Liver (tissue), 9 donors: ENCODE results near the gene GNB1L. TPM values are rescaled to one million over a fixed set of nuclear protein-coding genes. Genes with fewer than 3 reads are reported as not detected.

Experiments used
- DNase-seq: peaks from one replicate; pipeline ENCODE4 v3.0.0-alpha.2; 2017; ENCODE audit warnings: low spot score
- H3K27ac ChIP-seq, 2 donors: one replicate each; pipeline ENCODE4 v1.7.0; 2013; ENCODE audit warnings: inconsistent platforms in 2 of 2, low read length in 2 of 2, control low read depth in 1 of 2, low read depth in 1 of 2, mild to moderate bottlenecking in 1 of 2
- H3K27me3 ChIP-seq, 4 donors: one replicate each; pipeline versions ENCODE4 v1.6.1 to v1.7.0; 2013; ENCODE audit warnings: low read length in 3 of 4, inconsistent platforms in 1 of 4, mild to moderate bottlenecking in 1 of 4, moderate library complexity in 1 of 4; ENCODE audit not compliant: control insufficient read depth in 4 of 4, insufficient read depth in 4 of 4
- H3K36me3 ChIP-seq, 4 donors: one replicate each; pipeline versions ENCODE4 v1.6.1 to v1.7.0; 2013; ENCODE audit warnings: low read length in 3 of 4, mild to moderate bottlenecking in 3 of 4, low read depth in 1 of 4, moderate library complexity in 1 of 4; ENCODE audit not compliant: control insufficient read depth in 4 of 4, insufficient read depth in 3 of 4
- H3K4me1 ChIP-seq, 4 donors: one replicate each; pipeline versions ENCODE4 v1.6.1 to v1.7.0; 2013; ENCODE audit warnings: low read length in 3 of 4, mild to moderate bottlenecking in 3 of 4, moderate library complexity in 1 of 4; ENCODE audit not compliant: control insufficient read depth in 4 of 4, insufficient read depth in 4 of 4
- H3K4me3 ChIP-seq, 3 donors: one replicate each; pipeline versions ENCODE4 v1.6.1 to v1.7.0; 2013; ENCODE audit warnings: low read length in 3 of 3, control low read depth in 1 of 3, low read depth in 1 of 3, mild to moderate bottlenecking in 1 of 3
- H3K9ac ChIP-seq, 2 donors: one replicate each; pipeline ENCODE4 v1.7.0; 2013; ENCODE audit warnings: low read length in 2 of 2, mild to moderate bottlenecking in 2 of 2, moderate library complexity in 2 of 2, control low read depth in 1 of 2, low read depth in 1 of 2
- H3K9me3 ChIP-seq, 4 donors: one replicate each; pipeline versions ENCODE4 v1.6.1 to v1.7.0; 2013; ENCODE audit warnings: low read length in 3 of 4; ENCODE audit not compliant: control insufficient read depth in 4 of 4
- EGR1 ChIP-seq, 2 donors: IDR thresholded peaks; 2 replicates each; pipeline ENCODE4 v1.6.1; 2016 to 2018; ENCODE audit warnings: antibody characterized with exemption in 2 of 2, low read depth in 2 of 2
- FOXA1 ChIP-seq: IDR thresholded peaks from 2 replicates; pipeline ENCODE4 v1.6.1; 2016; ENCODE audit warnings: antibody characterized with exemption
- FOXA2 ChIP-seq: IDR thresholded peaks from 2 replicates; pipeline ENCODE4 v1.6.1; 2016; ENCODE audit warnings: antibody characterized with exemption
- GABPA ChIP-seq, 2 donors: IDR thresholded peaks in 1 of 2; conservative IDR thresholded peaks in 1 of 2; 2 replicates each; pipeline ENCODE4 v1.6.1; 2016; ENCODE audit warnings: antibody characterized with exemption in 2 of 2, mild to moderate bottlenecking in 1 of 2, moderate library complexity in 1 of 2
- HNF4A ChIP-seq, 2 donors: conservative IDR thresholded peaks; 2 replicates each; pipeline ENCODE4 v1.6.1; 2016; ENCODE audit warnings: antibody characterized with exemption in 2 of 2, mild to moderate bottlenecking in 2 of 2
- JUND ChIP-seq, 2 donors: IDR thresholded peaks; 2 replicates each; pipeline ENCODE4 v1.6.1; 2016; ENCODE audit warnings: antibody characterized with exemption in 2 of 2
- NR2F2 ChIP-seq: IDR thresholded peaks from 2 replicates; pipeline ENCODE4 v1.6.1; 2016; ENCODE audit warnings: antibody characterized with exemption
- RAD21 ChIP-seq, 2 donors: IDR thresholded peaks; 2 replicates each; pipeline ENCODE4 v1.6.1; 2016; ENCODE audit warnings: antibody characterized with exemption in 2 of 2, mild to moderate bottlenecking in 2 of 2
- RXRA ChIP-seq, 2 donors: IDR thresholded peaks; 2 replicates each; pipeline ENCODE4 v1.6.1; 2017 to 2018; ENCODE audit warnings: antibody characterized with exemption in 2 of 2, mild to moderate bottlenecking in 1 of 2
- SP1 ChIP-seq: IDR thresholded peaks from 2 replicates; pipeline ENCODE4 v1.6.1; 2018; ENCODE audit warnings: antibody characterized with exemption, mild to moderate bottlenecking
- WGBS: extraction: QIAGEN DNeasy Blood & Tissue Kit; methylation state at CpG from one replicate; pipeline ENCODE4 v1.1.7; 2013; 5-methylcytosine and 5-hydroxymethylcytosine counted together
- polyA plus RNA-seq, 2 donors: library from polyadenylated mRNA; stranded (reverse) in 1 of 2; unstranded in 1 of 2; fragments of 200-250 nt in 1 of 2; fragments of >200 nt in 1 of 2; fragmentation: Nextera tagmentation in 1 of 2; extraction: Ambion mirVana in 1 of 2; gene quantifications; one replicate each; pipeline versions ENCODE4 v1.2.1 to v1.2.3, GENCODE V29; 2013 to 2015
- total RNA-seq, 2 donors: library from RNA; depleted of rRNA; stranded (reverse); fragments of >200 nt; gene quantifications; one replicate each; pipeline ENCODE4 v1.2.3, GENCODE V29; 2014
- TF ChIP-seq, protein P1 (sequence below): IDR thresholded peaks from 2 replicates; pipeline ENCODE4 v1.6.1; 2016; ENCODE audit warnings: antibody characterized with exemption
- TF ChIP-seq, protein P2 (sequence below): IDR thresholded peaks from 2 replicates; pipeline ENCODE4 v1.6.1; 2016; ENCODE audit warnings: antibody characterized with exemption
- TF ChIP-seq, protein P3 (sequence below): fragments of 150-350 bp; IDR thresholded peaks from 2 replicates; pipeline ENCODE4 v1.5.1; 2017; ENCODE audit warnings: improper control_type of control experiment, low read depth, low read length; ENCODE audit not compliant: missing input control
- TF ChIP-seq, protein P4 (sequence below): IDR thresholded peaks from 2 replicates; pipeline ENCODE4 v1.6.1; 2016; ENCODE audit warnings: antibody characterized with exemption, mild to moderate bottlenecking
- TF ChIP-seq, protein P5 (sequence below): IDR thresholded peaks from 2 replicates; pipeline ENCODE4 v1.6.1; 2016; ENCODE audit warnings: antibody characterized with exemption
- donor health status: healthy.
- donor health status: healthy.
- donor health status: healthy.
- donor health status: healthy.
- donor health status: healthy.

GNB1L gene
- total and polyA plus RNA-seq, 4 donors: 1.5 to 3.6 (median 1.9) TPM

DNA sequence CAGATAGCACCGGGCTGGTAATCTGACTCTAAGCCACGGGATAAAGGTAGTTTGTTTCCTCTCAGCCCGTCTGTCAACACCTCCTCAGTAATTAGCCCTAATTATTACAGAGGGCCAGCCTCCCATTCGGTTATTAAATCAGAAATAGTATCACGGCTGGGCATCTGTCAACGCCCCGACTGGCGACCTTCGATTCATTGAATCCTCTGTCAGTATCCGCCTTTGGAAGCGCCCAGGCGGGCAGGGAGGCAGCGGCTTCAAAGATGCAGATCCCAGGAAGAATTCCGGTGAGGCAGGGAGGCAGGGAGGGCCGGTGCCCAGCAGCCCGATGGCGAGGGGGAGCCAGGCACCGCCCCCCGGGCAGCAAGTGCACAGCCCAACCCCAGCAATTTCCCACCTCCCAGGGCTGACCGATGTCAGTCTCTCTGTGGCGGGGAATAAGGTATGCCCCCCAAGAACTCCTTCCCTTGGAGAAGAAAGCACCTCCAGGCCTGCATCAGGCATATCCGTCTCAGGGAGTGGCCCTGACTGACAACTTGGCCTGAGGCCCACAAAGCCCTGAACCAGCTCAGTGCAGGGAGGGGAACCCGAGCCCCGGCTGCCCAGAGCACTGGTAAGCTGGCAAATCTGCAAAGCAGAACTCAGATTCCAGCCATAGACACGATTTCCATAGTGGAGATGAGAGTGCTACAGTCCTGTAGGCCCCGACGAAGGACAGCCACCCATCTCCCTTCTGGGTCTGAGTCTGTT is 11.4 kb downstream of the GNB1L start:
- 95% methylated on average over 27 of the region's 27 CpGs for WGBS
- DNase-seq: no peak
- H3K4me1 ChIP-seq: peaks cover 0 to 5% (median 0%) of the 10 kb centered on the region in 4 donors

DNA sequence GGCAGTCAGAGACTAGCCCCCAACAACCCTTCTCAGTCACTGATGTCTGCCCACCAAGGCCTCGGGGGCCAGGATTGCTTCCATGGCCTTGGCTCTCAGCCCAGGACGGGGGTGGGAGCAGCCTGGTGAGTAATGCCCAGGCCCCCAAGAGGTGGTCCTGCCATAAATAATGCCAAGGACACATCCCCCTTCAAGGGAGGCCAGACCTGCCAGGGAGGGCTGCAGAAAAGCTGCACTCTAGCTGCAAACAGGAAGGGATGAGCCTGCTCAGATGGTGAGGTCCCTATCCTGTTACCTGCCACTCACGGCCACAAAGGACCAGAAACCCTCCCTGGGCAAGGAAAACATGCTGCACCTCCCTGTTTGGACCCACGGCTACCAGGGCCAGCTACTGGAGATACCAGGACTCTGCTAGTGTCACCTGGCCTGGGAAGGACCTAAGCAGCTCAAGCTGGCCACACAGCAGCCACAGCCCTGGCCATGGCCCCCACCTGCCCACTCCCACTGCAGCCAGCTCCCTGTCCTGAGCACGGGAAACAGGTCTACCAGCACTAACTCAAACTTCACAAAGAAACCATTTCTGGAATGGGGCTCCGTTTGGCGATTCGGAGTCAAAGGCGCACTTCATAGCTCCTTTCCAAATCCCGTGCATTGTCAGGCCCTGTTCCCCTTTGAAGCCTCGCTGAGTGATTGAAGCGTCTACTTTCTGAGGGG is 12.1 kb downstream of the GNB1L start:
- TF ChIP-seq SP1 (no peak), RXRA (IDR thresholded peaks at IDR 0.05) (no peak), RAD21 (IDR thresholded peaks at IDR 0.05) (no peak), HNF4A (conservative IDR thresholded peaks at IDR 0.05) (no peak), EGR1 (IDR thresholded peaks at IDR 0.05; ENCODE audit: low read depth in 2 of 2) (no peak), GABPA (IDR thresholded peaks at IDR 0.05 in 1 of 2, conservative IDR thresholded peaks at IDR 0.05 in 1 of 2) (no peak), NR2F2 (no peak), FOXA1 (no peak), JUND (IDR thresholded peaks at IDR 0.05) (no peak), FOXA2 (no peak)
- TF ChIP-seq, protein P1, sequence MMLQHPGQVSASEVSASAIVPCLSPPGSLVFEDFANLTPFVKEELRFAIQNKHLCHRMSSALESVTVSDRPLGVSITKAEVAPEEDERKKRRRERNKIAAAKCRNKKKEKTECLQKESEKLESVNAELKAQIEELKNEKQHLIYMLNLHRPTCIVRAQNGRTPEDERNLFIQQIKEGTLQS: no peak
- TF ChIP-seq, protein P2, sequence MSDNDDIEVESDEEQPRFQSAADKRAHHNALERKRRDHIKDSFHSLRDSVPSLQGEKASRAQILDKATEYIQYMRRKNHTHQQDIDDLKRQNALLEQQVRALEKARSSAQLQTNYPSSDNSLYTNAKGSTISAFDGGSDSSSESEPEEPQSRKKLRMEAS: no peak
- TF ChIP-seq, protein P3, sequence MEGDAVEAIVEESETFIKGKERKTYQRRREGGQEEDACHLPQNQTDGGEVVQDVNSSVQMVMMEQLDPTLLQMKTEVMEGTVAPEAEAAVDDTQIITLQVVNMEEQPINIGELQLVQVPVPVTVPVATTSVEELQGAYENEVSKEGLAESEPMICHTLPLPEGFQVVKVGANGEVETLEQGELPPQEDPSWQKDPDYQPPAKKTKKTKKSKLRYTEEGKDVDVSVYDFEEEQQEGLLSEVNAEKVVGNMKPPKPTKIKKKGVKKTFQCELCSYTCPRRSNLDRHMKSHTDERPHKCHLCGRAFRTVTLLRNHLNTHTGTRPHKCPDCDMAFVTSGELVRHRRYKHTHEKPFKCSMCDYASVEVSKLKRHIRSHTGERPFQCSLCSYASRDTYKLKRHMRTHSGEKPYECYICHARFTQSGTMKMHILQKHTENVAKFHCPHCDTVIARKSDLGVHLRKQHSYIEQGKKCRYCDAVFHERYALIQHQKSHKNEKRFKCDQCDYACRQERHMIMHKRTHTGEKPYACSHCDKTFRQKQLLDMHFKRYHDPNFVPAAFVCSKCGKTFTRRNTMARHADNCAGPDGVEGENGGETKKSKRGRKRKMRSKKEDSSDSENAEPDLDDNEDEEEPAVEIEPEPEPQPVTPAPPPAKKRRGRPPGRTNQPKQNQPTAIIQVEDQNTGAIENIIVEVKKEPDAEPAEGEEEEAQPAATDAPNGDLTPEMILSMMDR: no peak
- TF ChIP-seq, protein P4, sequence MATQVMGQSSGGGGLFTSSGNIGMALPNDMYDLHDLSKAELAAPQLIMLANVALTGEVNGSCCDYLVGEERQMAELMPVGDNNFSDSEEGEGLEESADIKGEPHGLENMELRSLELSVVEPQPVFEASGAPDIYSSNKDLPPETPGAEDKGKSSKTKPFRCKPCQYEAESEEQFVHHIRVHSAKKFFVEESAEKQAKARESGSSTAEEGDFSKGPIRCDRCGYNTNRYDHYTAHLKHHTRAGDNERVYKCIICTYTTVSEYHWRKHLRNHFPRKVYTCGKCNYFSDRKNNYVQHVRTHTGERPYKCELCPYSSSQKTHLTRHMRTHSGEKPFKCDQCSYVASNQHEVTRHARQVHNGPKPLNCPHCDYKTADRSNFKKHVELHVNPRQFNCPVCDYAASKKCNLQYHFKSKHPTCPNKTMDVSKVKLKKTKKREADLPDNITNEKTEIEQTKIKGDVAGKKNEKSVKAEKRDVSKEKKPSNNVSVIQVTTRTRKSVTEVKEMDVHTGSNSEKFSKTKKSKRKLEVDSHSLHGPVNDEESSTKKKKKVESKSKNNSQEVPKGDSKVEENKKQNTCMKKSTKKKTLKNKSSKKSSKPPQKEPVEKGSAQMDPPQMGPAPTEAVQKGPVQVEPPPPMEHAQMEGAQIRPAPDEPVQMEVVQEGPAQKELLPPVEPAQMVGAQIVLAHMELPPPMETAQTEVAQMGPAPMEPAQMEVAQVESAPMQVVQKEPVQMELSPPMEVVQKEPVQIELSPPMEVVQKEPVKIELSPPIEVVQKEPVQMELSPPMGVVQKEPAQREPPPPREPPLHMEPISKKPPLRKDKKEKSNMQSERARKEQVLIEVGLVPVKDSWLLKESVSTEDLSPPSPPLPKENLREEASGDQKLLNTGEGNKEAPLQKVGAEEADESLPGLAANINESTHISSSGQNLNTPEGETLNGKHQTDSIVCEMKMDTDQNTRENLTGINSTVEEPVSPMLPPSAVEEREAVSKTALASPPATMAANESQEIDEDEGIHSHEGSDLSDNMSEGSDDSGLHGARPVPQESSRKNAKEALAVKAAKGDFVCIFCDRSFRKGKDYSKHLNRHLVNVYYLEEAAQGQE: no peak
- TF ChIP-seq, protein P5, sequence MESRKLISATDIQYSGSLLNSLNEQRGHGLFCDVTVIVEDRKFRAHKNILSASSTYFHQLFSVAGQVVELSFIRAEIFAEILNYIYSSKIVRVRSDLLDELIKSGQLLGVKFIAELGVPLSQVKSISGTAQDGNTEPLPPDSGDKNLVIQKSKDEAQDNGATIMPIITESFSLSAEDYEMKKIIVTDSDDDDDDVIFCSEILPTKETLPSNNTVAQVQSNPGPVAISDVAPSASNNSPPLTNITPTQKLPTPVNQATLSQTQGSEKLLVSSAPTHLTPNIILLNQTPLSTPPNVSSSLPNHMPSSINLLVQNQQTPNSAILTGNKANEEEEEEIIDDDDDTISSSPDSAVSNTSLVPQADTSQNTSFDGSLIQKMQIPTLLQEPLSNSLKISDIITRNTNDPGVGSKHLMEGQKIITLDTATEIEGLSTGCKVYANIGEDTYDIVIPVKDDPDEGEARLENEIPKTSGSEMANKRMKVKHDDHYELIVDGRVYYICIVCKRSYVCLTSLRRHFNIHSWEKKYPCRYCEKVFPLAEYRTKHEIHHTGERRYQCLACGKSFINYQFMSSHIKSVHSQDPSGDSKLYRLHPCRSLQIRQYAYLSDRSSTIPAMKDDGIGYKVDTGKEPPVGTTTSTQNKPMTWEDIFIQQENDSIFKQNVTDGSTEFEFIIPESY: no peak
- Histone ChIP-seq H3K27me3 (no peaks in the 10 kb centered on the region), H3K36me3 (no peaks in the 10 kb centered on the region), H3K9me3 (no peaks in the 10 kb centered on the region), H3K27ac (no peak overlapping the region), H3K4me1 (peaks cover 0 to 5% (median 0%) of the 10 kb centered on the region in 4 donors), H3K4me3 (no peak overlapping the region), H3K9ac (no peak overlapping the region)
- whole genome bisulfite sequencing: 95% methylated on average over 12 of the region's 12 CpGs
- no peak for DNase-seq

More for the DNA sequence above, 11.4 kb downstream of the GNB1L start:
- Histone ChIP-seq H3K36me3 (no peaks in the 10 kb centered on the region), H3K27me3 (no peaks in the 10 kb centered on the region), H3K4me3 (no peak overlapping the region), H3K9me3 (no peaks in the 10 kb centered on the region), H3K9ac (no peak overlapping the region), H3K27ac (no peak overlapping the region)
- TF ChIP-seq, protein P1: no peak
